H9 (cell line): Measurements from ENCODE around the gene KCNV2. TPM values are rescaled to one million over a fixed set of nuclear protein-coding genes. Genes with fewer than 3 reads are reported as not detected.

Source experiments
- DNase-seq: peaks from one replicate; pipeline ENCODE4 v3.0.0-alpha.2; 2017
- H2AFZ ChIP-seq: one replicate; pipeline ENCODE4 v1.6.1; 2013; ENCODE audit warnings: mild to moderate bottlenecking, low read length, control low read depth, moderate library complexity
- H2AK5ac ChIP-seq: 2 replicates; pipeline ENCODE4 v1.6.1; 2013; ENCODE audit warnings: low read length, control low read depth, mixed read lengths; ENCODE audit not compliant: insufficient read length
- H2BK120ac ChIP-seq: one replicate; pipeline ENCODE4 v1.6.1; 2013; ENCODE audit warnings: low read depth, mild to moderate bottlenecking, low read length, control low read depth, inconsistent platforms; ENCODE audit not compliant: poor library complexity, severe bottlenecking
- H2BK12ac ChIP-seq: 2 replicates; pipeline ENCODE4 v1.6.1; 2013; ENCODE audit warnings: low read length, control low read depth, mixed read lengths, low read depth; ENCODE audit not compliant: insufficient read length
- H2BK15ac ChIP-seq: 2 replicates; pipeline ENCODE4 v1.6.1; 2013; ENCODE audit warnings: low read depth, low read length, control low read depth
- H2BK20ac ChIP-seq: one replicate; pipeline ENCODE4 v1.6.1; 2013; ENCODE audit warnings: low read depth, mild to moderate bottlenecking, low read length, control low read depth, inconsistent platforms; ENCODE audit not compliant: poor library complexity, severe bottlenecking
- H2BK5ac ChIP-seq: 2 replicates; pipeline ENCODE4 v1.6.1; 2013; ENCODE audit warnings: low read length, control low read depth, mixed read lengths; ENCODE audit not compliant: insufficient read length
- H3K14ac ChIP-seq: 2 replicates; pipeline ENCODE4 v1.6.1; 2013; ENCODE audit warnings: low read length, control low read depth; ENCODE audit not compliant: insufficient read depth
- H3K18ac ChIP-seq: 2 replicates; pipeline ENCODE4 v1.6.1; 2013; ENCODE audit warnings: low read depth, mild to moderate bottlenecking, mixed read lengths, low read length, control low read depth; ENCODE audit not compliant: insufficient read length
- H3K23ac ChIP-seq: 2 replicates; pipeline ENCODE4 v1.6.1; 2013; ENCODE audit warnings: low read length, control low read depth, mixed read lengths, low read depth; ENCODE audit not compliant: insufficient read length
- H3K23me2 ChIP-seq: 2 replicates; pipeline ENCODE4 v1.6.1; 2013; ENCODE audit warnings: low read depth, mild to moderate bottlenecking, mixed read lengths, low read length, control low read depth; ENCODE audit not compliant: insufficient read length, poor library complexity, severe bottlenecking
- H3K27ac ChIP-seq: 2 replicates; pipeline ENCODE4 v1.5.1; 2013; ENCODE audit warnings: low read length, control low read depth, mixed read lengths, low read depth; ENCODE audit not compliant: insufficient read length
- H3K27me3 ChIP-seq: 2 replicates; pipeline ENCODE4 v1.6.1; 2013; ENCODE audit warnings: low read length, control low read depth, inconsistent platforms; ENCODE audit not compliant: insufficient read depth
- H3K4ac ChIP-seq: 2 replicates; pipeline ENCODE4 v1.6.1; 2013; ENCODE audit warnings: low read depth, mild to moderate bottlenecking, control low read depth, inconsistent platforms, low read length, moderate library complexity
- H3K4me1 ChIP-seq: 2 replicates; pipeline ENCODE4 v1.6.1; 2013; ENCODE audit warnings: low read length, control low read depth, inconsistent platforms; ENCODE audit not compliant: insufficient read depth
- H3K4me2 ChIP-seq: 2 replicates; pipeline ENCODE4 v1.6.1; 2013; ENCODE audit warnings: low read length, control low read depth, mixed read lengths; ENCODE audit not compliant: insufficient read length, insufficient read depth
- H3K56ac ChIP-seq: 2 replicates; pipeline ENCODE4 v1.6.1; 2013; ENCODE audit warnings: low read depth, mild to moderate bottlenecking, mixed read lengths, low read length, control low read depth; ENCODE audit not compliant: insufficient read length
- H3K79me1 ChIP-seq: 2 replicates; pipeline ENCODE4 v1.6.1; 2013; ENCODE audit warnings: low read depth, mild to moderate bottlenecking, moderate library complexity, low read length, control low read depth, inconsistent platforms; ENCODE audit not compliant: insufficient read depth, poor library complexity, severe bottlenecking
- H3K79me2 ChIP-seq: 2 replicates; pipeline ENCODE4 v1.6.1; 2013; ENCODE audit warnings: low read length, control low read depth, inconsistent platforms; ENCODE audit not compliant: insufficient read depth
- H3K9ac ChIP-seq: 2 replicates; pipeline ENCODE4 v1.6.1; 2013; ENCODE audit warnings: low read length, control low read depth, mixed read lengths; ENCODE audit not compliant: insufficient read length; ENCODE audit errors: extremely low read depth
- H3K9me3 ChIP-seq: one replicate; pipeline ENCODE4 v1.6.1; 2013; ENCODE audit warnings: low read depth, low read length, inconsistent platforms; ENCODE audit not compliant: control insufficient read depth
- H3T11ph ChIP-seq: one replicate; pipeline ENCODE4 v1.6.1; 2013; ENCODE audit warnings: mild to moderate bottlenecking, low read length, control low read depth, inconsistent platforms
- H4K20me1 ChIP-seq: one replicate; pipeline ENCODE4 v1.6.1; 2013; ENCODE audit not compliant: control insufficient read depth, insufficient read length, insufficient read depth
- H4K5ac ChIP-seq: 2 replicates; pipeline ENCODE4 v1.6.1; 2013; ENCODE audit warnings: low read depth, mild to moderate bottlenecking, mixed read lengths, low read length, control low read depth; ENCODE audit not compliant: insufficient read length
- H4K8ac ChIP-seq: replicated peaks from 2 replicates; pipeline ENCODE4 v1.6.1; 2013; ENCODE audit warnings: low read length, control low read depth, mixed read lengths, low read depth; ENCODE audit not compliant: insufficient read length
- H4K91ac ChIP-seq: 2 replicates; pipeline ENCODE4 v1.6.1; 2013; ENCODE audit warnings: low read depth, mild to moderate bottlenecking, moderate library complexity, mixed read lengths, low read length, control low read depth; ENCODE audit not compliant: insufficient read length
- H3K27ac Mint-ChIP-seq, 3 experiments: 2 replicates in 2 of 3; 3 replicates in 1 of 3; pipeline ENCODE4 v1.8.0; 2020 to 2021; ENCODE audit warnings: mixed read lengths in 3 of 3, mild to moderate bottlenecking in 1 of 3, moderate library complexity in 1 of 3
- H3K27me3 Mint-ChIP-seq: 2 replicates; pipeline ENCODE4 v1.8.0; 2021; ENCODE audit warnings: low read depth, mild to moderate bottlenecking, moderate library complexity, mixed read lengths
- H3K36me3 Mint-ChIP-seq, 3 experiments: 2 replicates in 2 of 3; 3 replicates in 1 of 3; pipeline ENCODE4 v1.8.0; 2020 to 2021; ENCODE audit warnings: low read depth in 3 of 3, mixed read lengths in 3 of 3; ENCODE audit not compliant: insufficient read depth in 1 of 3
- H3K4me1 Mint-ChIP-seq, 2 experiments: 2 replicates each; pipeline ENCODE4 v1.8.0; 2020; ENCODE audit warnings: mixed read lengths in 2 of 2
- H3K4me3 Mint-ChIP-seq, 2 experiments: 2 replicates in 1 of 2; 3 replicates in 1 of 2; pipeline ENCODE4 v1.8.0; 2020 to 2021; ENCODE audit warnings: mild to moderate bottlenecking in 2 of 2, mixed read lengths in 2 of 2, moderate library complexity in 1 of 2
- H3K9me3 Mint-ChIP-seq, 2 experiments: 2 replicates in 1 of 2; 3 replicates in 1 of 2; pipeline ENCODE4 v1.8.0; 2020; ENCODE audit warnings: mild to moderate bottlenecking in 2 of 2, mixed read lengths in 2 of 2, moderate library complexity in 1 of 2
- WGBS: extraction: QIAGEN DNeasy Blood & Tissue Kit; methylation state at CpG from one replicate; pipeline ENCODE4 v1.1.7; 2013; ENCODE audit warnings: missing lambda C conversion rate, low lambda C conversion rate, mixed read lengths; ENCODE audit not compliant: insufficient read length; ENCODE audit errors: extremely low coverage; 5-methylcytosine and 5-hydroxymethylcytosine counted together
- total RNA-seq: library from RNA; stranded (reverse); gene quantifications from 2 replicates; pipeline ENCODE4 v1.2.1, GENCODE V29; 2021
- TF ChIP-seq, protein P1 (sequence below): fragments of 200-600 bp; sonication (generic); conservative IDR thresholded peaks from 3 replicates; pipeline ENCODE4 v1.8.0; 2021; ENCODE audit warnings: antibody characterized with exemption, mild to moderate bottlenecking

KCNV2 gene
- total RNA-seq, 1 experiment from 2014 or later = not detected

DNA sequence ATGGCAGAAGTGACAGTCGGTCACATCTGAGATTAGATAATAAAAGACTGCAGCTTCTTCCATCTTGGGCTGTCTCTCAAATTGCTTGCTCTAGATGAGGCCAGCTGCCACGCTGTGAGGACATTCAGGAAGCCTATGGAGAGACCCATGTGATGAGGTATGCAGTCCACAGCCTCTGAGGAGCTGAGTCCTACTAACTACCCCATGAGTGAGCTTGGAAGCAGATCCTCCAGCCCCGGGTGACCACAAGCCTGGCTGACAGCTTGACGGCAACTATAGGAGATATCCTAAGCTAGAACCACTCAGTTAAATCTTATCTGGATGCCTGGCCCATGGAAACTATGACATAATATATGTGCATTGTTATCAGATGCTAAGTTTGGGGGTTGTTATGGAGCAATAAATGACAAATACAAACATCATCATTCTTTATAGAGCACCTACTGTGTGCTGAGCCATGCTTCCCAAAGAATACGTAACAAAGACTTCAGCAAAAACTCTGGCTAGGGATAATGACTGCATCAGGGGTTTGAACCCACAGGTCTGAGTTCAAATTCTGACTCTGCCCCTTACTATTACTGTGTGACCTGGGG lies 26.7 kb downstream of the KCNV2 start:
- Histone ChIP-seq H3K4me2 (no peak overlapping the region), H2BK5ac (no peak overlapping the region), H3K27ac (no peak overlapping the region), H3K18ac (no peak overlapping the region), H3T11ph (no peak overlapping the region), H2BK12ac (no peak overlapping the region), H2AK5ac (no peak overlapping the region), H2BK15ac (no peak overlapping the region), H3K23ac (no peak overlapping the region), H4K8ac (no peak overlapping the region), H2AFZ (no peak overlapping the region), H4K5ac (no peak overlapping the region), H4K20me1 (no peaks in the 10 kb centered on the region), H2BK20ac (no peak overlapping the region), H3K4me1 (no peaks in the 10 kb centered on the region), H3K27me3 (no peaks in the 10 kb centered on the region), H4K91ac (no peak overlapping the region), H3K23me2 (no peaks in the 10 kb centered on the region), H3K79me1 (no peaks in the 10 kb centered on the region), H2BK120ac (no peak overlapping the region), H3K79me2 (no peaks in the 10 kb centered on the region), H3K9me3 (no peaks in the 10 kb centered on the region), H3K56ac (no peak overlapping the region), H3K9ac (no peak overlapping the region), H3K14ac (no peak overlapping the region), H3K4ac (no peak overlapping the region)
- TF ChIP-seq, protein P1, sequence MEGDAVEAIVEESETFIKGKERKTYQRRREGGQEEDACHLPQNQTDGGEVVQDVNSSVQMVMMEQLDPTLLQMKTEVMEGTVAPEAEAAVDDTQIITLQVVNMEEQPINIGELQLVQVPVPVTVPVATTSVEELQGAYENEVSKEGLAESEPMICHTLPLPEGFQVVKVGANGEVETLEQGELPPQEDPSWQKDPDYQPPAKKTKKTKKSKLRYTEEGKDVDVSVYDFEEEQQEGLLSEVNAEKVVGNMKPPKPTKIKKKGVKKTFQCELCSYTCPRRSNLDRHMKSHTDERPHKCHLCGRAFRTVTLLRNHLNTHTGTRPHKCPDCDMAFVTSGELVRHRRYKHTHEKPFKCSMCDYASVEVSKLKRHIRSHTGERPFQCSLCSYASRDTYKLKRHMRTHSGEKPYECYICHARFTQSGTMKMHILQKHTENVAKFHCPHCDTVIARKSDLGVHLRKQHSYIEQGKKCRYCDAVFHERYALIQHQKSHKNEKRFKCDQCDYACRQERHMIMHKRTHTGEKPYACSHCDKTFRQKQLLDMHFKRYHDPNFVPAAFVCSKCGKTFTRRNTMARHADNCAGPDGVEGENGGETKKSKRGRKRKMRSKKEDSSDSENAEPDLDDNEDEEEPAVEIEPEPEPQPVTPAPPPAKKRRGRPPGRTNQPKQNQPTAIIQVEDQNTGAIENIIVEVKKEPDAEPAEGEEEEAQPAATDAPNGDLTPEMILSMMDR = no peak
- Mint-ChIP-seq H3K4me1 (peaks cover 19 to 21% of the 10 kb centered on the region in 2 experiments), H3K4me3 (no peak overlapping the region), H3K36me3 (peaks cover 2 to 9% (median 5%) of the 10 kb centered on the region in 3 experiments), H3K27ac (no peak overlapping the region), H3K27me3 (no peaks in the 10 kb centered on the region), H3K9me3 (no peaks in the 10 kb centered on the region)
- WGBS = no CpG with 5 or more reads among the region's 5 CpGs
- DNase-seq = no peak
